CD4-positive, alpha-beta T cell treated with Interleukin-21 for 1 hour (primary cell): ENCODE results near the gene CNTROB.

Source experiments
- DNase-seq: peaks from one replicate; pipeline ENCODE4 v3.0.0-alpha.2; 2020

Gene CNTROB

DNA sequence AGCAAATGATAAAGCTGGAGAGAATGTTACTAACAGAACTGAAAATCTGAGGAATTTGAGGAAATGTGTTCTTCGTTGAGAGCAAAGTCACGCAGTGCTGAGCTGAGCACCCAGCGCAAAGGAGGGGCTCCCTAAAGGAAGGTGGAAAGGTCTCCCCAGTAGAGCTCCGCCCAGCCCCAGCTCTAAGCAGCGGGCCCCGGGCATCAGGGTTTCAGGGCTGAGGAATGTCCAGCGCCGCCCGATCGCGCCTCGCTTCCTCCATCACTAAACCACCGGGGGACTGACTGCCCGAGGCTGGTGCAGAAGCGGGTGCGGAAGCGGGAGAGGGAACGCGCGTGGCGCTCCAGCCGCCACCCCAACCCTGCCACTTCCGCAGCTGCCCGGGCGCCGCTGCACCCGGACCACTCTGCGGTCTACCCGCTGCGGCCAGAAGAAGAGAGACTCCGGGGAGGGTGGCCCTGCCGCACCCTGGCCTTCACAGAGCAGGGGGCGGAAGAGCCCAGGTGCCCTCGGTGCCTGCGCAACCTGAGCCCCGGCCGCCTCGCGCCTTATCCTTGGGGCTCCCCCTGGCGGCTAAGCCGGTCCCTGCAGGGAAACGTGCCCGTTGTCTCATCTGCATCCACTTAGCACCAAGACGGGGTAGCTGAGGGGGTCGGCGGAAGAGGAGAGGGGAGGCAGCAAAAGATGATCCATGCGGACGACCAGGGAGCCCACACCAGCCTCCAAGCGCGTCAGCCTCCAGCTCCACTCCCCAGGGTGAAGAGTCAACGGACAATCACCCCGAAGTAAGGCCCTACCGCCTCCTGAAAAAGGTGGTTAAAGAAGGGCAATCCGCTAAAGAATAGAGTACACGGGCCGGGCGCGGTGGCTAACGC lies 58.0 kb downstream of the CNTROB start:
- DNase-seq = peak; percentile 92

GRCh38 chr17:7992516-7992915 lies 60.5 kb downstream of the CNTROB start:
- no peak for DNase-seq

- DNase-seq = peak; percentile 30
These were observed 60.9 kb downstream of the CNTROB start for GRCh38 chr17:7992924-7993323.

DNA sequence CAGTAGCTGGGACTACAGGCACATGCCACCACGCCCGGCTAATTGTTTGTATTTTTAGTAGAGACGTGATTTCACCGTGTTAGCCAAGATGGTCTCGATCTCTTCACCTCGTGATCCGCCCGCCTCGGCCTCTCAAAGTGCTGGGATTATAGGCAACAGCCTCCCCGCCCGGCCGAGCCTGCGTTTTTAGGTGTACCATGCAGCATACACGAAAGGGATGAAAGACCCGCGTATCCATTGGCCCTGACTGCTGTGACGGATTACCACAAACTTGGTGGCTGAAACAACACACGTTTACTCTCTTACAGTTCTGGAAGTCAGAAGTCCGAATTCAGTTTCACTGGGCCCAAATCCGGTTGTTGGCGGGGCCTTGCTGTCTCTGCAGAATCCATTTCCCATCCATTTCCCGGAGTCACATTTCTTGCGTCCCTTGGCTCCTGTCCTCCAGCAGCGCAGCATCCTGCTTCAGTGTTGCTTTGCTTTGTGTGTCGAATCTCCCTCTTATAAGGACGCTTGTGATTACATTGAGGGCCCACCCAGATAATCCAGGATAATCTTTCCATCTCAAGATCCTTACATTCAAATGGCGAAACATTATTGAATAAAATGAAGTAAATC lies 62.1 kb downstream of the CNTROB start:
- no peak for DNase-seq

GRCh38 chr17:7995724-7996123 lies 63.7 kb downstream of the CNTROB start:
- no peak for DNase-seq

DNA sequence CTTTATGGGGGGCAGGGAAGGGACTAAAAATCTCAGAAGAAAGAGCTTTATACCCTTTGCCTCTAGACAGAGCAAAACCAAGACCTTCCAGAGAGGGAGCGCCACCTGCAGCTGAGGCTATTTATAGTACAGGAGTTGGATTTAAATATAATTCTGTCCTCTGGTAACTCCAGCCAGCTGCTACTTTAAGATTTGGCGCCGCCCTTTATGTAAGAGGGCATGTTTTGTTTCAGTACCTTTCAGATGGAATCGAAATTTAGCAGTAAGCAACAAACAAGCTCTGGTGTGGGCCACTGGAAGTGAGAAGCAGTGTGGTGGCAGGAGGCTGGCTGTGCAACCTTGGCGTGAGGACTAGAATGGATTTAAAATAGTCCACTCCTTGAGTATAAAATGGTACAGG lies 65.2 kb downstream of the CNTROB start:
- peak; percentile 39 for DNase-seq
